ENCODE measurements around the gene P2RX2.

- TF ChIP-seq CTCF (IDR thresholded peaks at IDR 0.05; ENCODE audit: poor library complexity): no peak
- no peak for TF ChIP-seq EZH2phosphoT487 (IDR thresholded peaks at IDR 0.05; ENCODE audit: low read depth, severe bottlenecking, unreplicated experiment)
- no peak for TF ChIP-seq EZH2 (IDR thresholded peaks at IDR 0.05; ENCODE audit: borderline replicate concordance)
These were observed 47.2 kb downstream of the P2RX2 start for GRCh38 chr12:132665794-132666193.

Data from hepatocyte (in vitro differentiated cells).